ENCODE results near the gene WASF2. TPM values are rescaled to one million over a fixed set of nuclear protein-coding genes. Genes with fewer than 3 reads are reported as not detected.

Gene WASF2
- total and polyA plus RNA-seq, 2 of the 8 experiments (the other 6 are each of a cell fraction or from before 2014, with no cell fraction given), result 32.1 to 86.6 TPM

GRCh38 chr1:27357281-27358037 is 132.5 kb downstream of the WASF2 start:
- Histone ChIP-seq H3K79me2 (ENCODE audit: control insufficient read depth in 1 of 2, insufficient read depth in 2 of 2, low read length in 2 of 2) (no peaks in the 10 kb centered on the region), H4K8ac (ENCODE audit: extremely low read depth, insufficient read depth, low read length) (no peak overlapping the region), H3K4me2 (ENCODE audit: insufficient read depth in 1 of 2, low read depth in 2 of 2, low read length in 2 of 2) (peak overlapping the region in 1 of 2 experiments; percentile 62; a peak in 3 of 4 replicates), H3K9me3 (ENCODE audit: insufficient read depth in 2 of 2, low read depth in 1 of 2, low read length in 1 of 2) (no peaks in the 10 kb centered on the region), H4K20me1 (replicated peaks in 1 of 2; ENCODE audit: control insufficient read depth in 1 of 2, insufficient read depth in 2 of 2, low read length in 2 of 2) (peaks cover 0 to 12% of the 10 kb centered on the region in 2 experiments), H4K91ac (replicated peaks; ENCODE audit: insufficient read length, low read length) (peak overlapping the region; percentile 0), H2BK12ac (ENCODE audit: low read depth, low read length) (peak overlapping the region; percentile 84; the same call in 1 of the 2 replicates), H2BK15ac (ENCODE audit: low read length) (no peak overlapping the region), H2BK120ac (replicated peaks; ENCODE audit: low read depth, low read length) (no peak overlapping the region), H3K56ac (replicated peaks; ENCODE audit: insufficient read length, low read depth, low read length) (no peak overlapping the region), H3K18ac (ENCODE audit: extremely low read depth, low read length) (peak overlapping the region; percentile 51; the same call in 1 of the 2 replicates), H3K4me1 (replicated peaks in 1 of 4; ENCODE audit: control insufficient read depth in 3 of 4, insufficient read depth in 4 of 4, low read length in 3 of 4) (peaks cover 0 to 14% (median 7%) of the 10 kb centered on the region in 4 experiments; a peak in 6 of 7 replicates), H3K27ac (ENCODE audit: low read depth, low read length) (no peak overlapping the region), H3K79me1 (ENCODE audit: low read depth, low read length) (no peaks in the 10 kb centered on the region), H2BK20ac (ENCODE audit: low read length) (no peak overlapping the region; the same call in 1 of the 2 replicates), H3K36me3 (ENCODE audit: control insufficient read depth in 2 of 4, insufficient read depth in 4 of 4, low read length in 3 of 4) (no peaks in the 10 kb centered on the region), H2BK5ac (ENCODE audit: low read depth, low read length) (no peak overlapping the region), H2AK5ac (ENCODE audit: low read depth, low read length) (no peak overlapping the region), H4K5ac (ENCODE audit: insufficient read length, low read depth, low read length) (no peak overlapping the region), H3K9ac (replicated peaks in 1 of 4; ENCODE audit: extremely low read depth in 1 of 4, low read depth in 3 of 4, low read length in 3 of 4) (no peak overlapping the region), H2AFZ (ENCODE audit: low read length) (no peak overlapping the region), H3K4ac (replicated peaks; ENCODE audit: insufficient read length, low read depth, low read length) (no peak overlapping the region), H3K23ac (ENCODE audit: insufficient read length) (no peak overlapping the region), H3K4me3 (ENCODE audit: extremely low read depth in 1 of 4, insufficient read depth in 2 of 4, low read depth in 3 of 4, low read length in 4 of 4) (peak overlapping the region in 3 of 4 experiments; percentile 13 to 34 (median 28); a peak in 4 of 8 replicates), H3K23me2 (ENCODE audit: low read depth, low read length) (peaks cover 14% of the 10 kb centered on the region), H3K27me3 (replicated peaks in 1 of 4; ENCODE audit: control insufficient read depth in 3 of 4, extremely low read depth in 1 of 4, insufficient read depth in 3 of 4, low read length in 3 of 4) (peaks cover 12 to 47% (median 36%) of the 10 kb centered on the region in 4 experiments), H3K14ac (ENCODE audit: insufficient read length) (no peak overlapping the region)
- ChIA-PET POLR2A (ENCODE audit: partially characterized antibody) (interaction anchor here (0.8 to 10.9 kb wide), 14 partner anchors 4 to 247 kb away, joined by 3 to 101 read pairs (median 5); partner anchors contain the start of genes AHDC1 and MAP3K6), CTCF (ENCODE audit: partially characterized antibody) (interaction anchor here (0.6 to 28.8 kb wide), 38 partner anchors 8 to 320 kb away, joined by 3 to 625 read pairs (median 4); partner anchors contain the start of genes CD164L2, FCN3, GPR3 and MAP3K6)
- WGBS, 2 experiments (ENCODE audit: extremely low coverage in 1 of 2, insufficient coverage in 1 of 2, insufficient read length in 1 of 2, insufficient replicate concordance in 2 of 2, low coverage in 1 of 2, low lambda C conversion rate in 2 of 2, missing lambda C conversion rate in 1 of 2), result 26% methylated on average over 39 of the region's 40 CpGs; no CpG with 5 or more reads in 1 of the 2 experiments
- DNase-seq (ENCODE audit: low read depth in 1 of 2, low spot score in 2 of 2), result peak; percentile 73 to 94
- no peak for FAIRE-seq
- TF ChIP-seq CTCF (IDR thresholded peaks at IDR 0.05; ENCODE audit: control extremely low read depth in 1 of 3, insufficient read depth in 1 of 3, low read depth in 1 of 3, low read length in 3 of 3), result peak in 2 of 3 experiments; percentile 94 to 98; a peak in 3 of 4 replicates
- no peak for TF ChIP-seq ATF2 (IDR thresholded peaks at IDR 0.05; ENCODE audit: low read length)
- 0 out of 2 replicates have a peak, but pooled peaks have one; percentile 9 for TF ChIP-seq TEAD4 (IDR thresholded peaks at IDR 0.05; ENCODE audit: low read depth, low read length)
- 0 out of 2 replicates have a peak, but pooled peaks have one; percentile 57 for TF ChIP-seq SP1 (IDR thresholded peaks at IDR 0.05; ENCODE audit: low read depth, low read length)
- peak; percentile 85; the same call in 1 of the 2 replicates for TF ChIP-seq SP4 (IDR thresholded peaks at IDR 0.05; ENCODE audit: low read length)
- TF ChIP-seq MAFK (IDR thresholded peaks at IDR 0.05; ENCODE audit: low read depth, low read length), result no peak
- TF ChIP-seq EGR1 (IDR thresholded peaks at IDR 0.05; ENCODE audit: borderline replicate concordance, low read depth, low read length), result peak; percentile 62; the same call in 1 of the 2 replicates

Data from H1 (cell line).